Fibroblast of villous mesenchyme (primary cell): Measurements from ENCODE around the gene NUDCD3. TPM values are rescaled to one million over a fixed set of nuclear protein-coding genes. Genes with fewer than 3 reads are reported as not detected.

Experiments used
- small RNA-seq: library from RNA; depleted of rRNA; stranded (forward); fragments of <200 nt; gene quantifications from one replicate; pipeline ENCODE3, GENCODE V24; 2012
- total RNA-seq: library from RNA; depleted of rRNA; stranded (reverse); fragments of >200 nt; gene quantifications from 2 replicates; pipeline ENCODE4 v1.2.3, GENCODE V29; 2012

NUDCD3 gene
- total RNA-seq, 1 donor = 62.2 TPM

Small RNAs within 50 kb of the gene (small RNA-seq; reads per million reads assigned to genes)
- gene RNU6-1097P = not detected

Other genes with a start within 250 kb of the NUDCD3 start
- under 0.01 TPM in 1 of 2 replicates, not detected in the other for gene CAMK2B, start 165.1 kb downstream of the NUDCD3 start, total RNA-seq
- gene NPC1L1, start 50.7 kb upstream of the NUDCD3 start, total RNA-seq = not detected in 2 replicates
- 44.8 and 57.0 TPM in 2 replicates for gene DDX56, start 83.2 kb upstream of the NUDCD3 start, total RNA-seq
- gene TMED4, start 91.6 kb upstream of the NUDCD3 start, total RNA-seq = 54.4 and 84.2 TPM in 2 replicates
- 75.7 and 99.7 TPM in 2 replicates for gene OGDH, start 116.0 kb upstream of the NUDCD3 start, total RNA-seq